Hindlimb muscle (tissue), 1 donor: ENCODE measurements around the gene ZFHX3. TPM values are rescaled to one million over a fixed set of nuclear protein-coding genes. Genes with fewer than 3 reads are reported as not detected.
A peak's percentile ranks its signal among the peaks of the same experiment; 100 is the strongest.
"Not testable (repeated sequence)": the region's sequence is repeated elsewhere in the genome, so short reads cannot be mapped to it uniquely, and the experiment has no call there.

Experiments used
- DNase-seq: peaks from one replicate; pipeline ENCODE4 v3.0.0-alpha.2; 2013
- polyA plus RNA-seq: library from polyadenylated mRNA; unstranded; fragments of 120-200 nt; gene quantifications from one replicate; pipeline ENCODE4 v1.2.1, GENCODE V29; 2013; ENCODE audit not compliant: insufficient read length

Gene ZFHX3
- polyA plus RNA-seq, 1 donor, result 8.8 TPM

GRCh38 chr16:73020409-73020884 is 27.5 kb downstream of the ZFHX3 start:
- DNase-seq, result no peak

- no peak for DNase-seq
Observed at GRCh38 chr16:73019457-73020362, 28.2 kb downstream of the ZFHX3 start.

GRCh38 chr16:73018821-73019456 is 29.0 kb downstream of the ZFHX3 start:
- DNase-seq, result no peak

DNA sequence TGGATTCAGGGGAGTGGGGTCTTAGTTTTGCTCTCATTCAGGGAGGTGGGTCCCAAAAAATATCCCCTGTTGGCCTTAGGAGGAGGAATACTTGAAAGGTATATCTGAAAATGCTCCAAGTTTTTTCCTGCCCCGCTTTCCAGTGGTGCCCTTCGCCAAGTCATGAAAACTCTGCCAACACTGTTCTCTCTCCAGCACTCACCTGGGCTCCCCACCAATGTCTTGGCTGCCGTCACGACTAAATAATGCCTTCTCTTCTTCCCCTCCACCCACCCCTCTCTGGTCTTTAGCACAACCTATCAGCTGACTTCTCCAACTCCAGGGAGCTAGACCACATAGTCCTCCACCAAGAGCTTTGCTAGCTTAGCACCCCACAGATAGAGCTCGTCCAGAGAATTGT is 30.6 kb downstream of the ZFHX3 start:
- DNase-seq, result no peak

- DNase-seq, result no peak
Observed at GRCh38 chr16:73016488-73016830, 31.5 kb downstream of the ZFHX3 start.

GRCh38 chr16:73015612-73016487 is 32.1 kb downstream of the ZFHX3 start:
- no peak for DNase-seq

- DNase-seq, result no peak
Observed at GRCh38 chr16:73014768-73015167, 33.2 kb downstream of the ZFHX3 start.

- no peak for DNase-seq
Observed at GRCh38 chr16:73013974-73014373, 34.0 kb downstream of the ZFHX3 start.

- no peak for DNase-seq
Observed at GRCh38 chr16:73012341-73012740, 35.6 kb downstream of the ZFHX3 start.

- DNase-seq, result no peak
Observed at GRCh38 chr16:73011926-73012325, 36.0 kb downstream of the ZFHX3 start.

DNA sequence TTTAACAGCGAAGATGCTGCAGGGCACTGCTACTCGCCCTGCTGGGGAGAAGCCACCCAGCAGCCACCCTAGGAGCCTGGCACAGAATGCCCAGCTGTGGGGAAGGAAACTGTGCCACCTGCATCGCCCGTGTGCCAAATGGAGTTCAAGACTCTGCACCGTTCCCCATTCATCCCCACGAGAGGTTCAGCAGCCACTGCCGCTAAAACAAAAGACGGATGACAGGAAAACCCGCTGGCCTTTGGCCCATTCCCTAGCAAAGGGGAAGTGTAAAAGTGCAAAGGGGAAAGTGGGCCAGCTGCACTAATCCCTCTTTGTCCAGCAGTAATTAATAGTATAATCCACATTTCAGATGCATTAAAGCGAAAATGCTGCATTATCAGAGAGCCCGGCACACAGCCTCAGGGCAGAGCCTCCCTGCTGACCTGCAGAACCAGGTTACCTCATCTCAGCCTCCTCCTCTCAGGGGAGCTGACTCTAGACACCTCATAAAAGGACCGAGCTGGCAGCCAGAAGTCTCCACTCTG is 37.7 kb downstream of the ZFHX3 start:
- no peak for DNase-seq

GRCh38 chr16:73009710-73010109 is 38.2 kb downstream of the ZFHX3 start:
- not testable (repeated sequence) for DNase-seq

DNA sequence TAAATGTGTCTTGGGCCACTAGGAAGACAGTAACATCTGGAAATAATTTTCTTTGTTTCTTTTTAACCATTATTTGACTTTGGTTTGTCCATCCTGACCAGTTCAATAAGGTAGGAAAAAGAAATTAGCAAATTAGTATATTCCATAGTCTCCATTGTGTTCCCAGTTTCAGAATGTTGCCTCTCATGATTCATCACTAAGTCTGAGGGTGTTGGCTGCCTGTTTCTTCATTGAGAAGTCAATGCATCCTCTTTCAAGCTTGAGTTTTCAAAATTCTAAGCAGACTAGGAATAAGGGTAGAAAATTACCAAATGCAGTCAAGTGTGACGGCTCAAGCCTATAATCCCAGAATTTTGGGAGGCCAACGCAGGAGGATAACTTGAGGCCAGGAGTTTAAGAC is 41.9 kb downstream of the ZFHX3 start:
- DNase-seq, result no peak

- no peak for DNase-seq
Observed at GRCh38 chr16:73002866-73003265, 45.1 kb downstream of the ZFHX3 start.

GRCh38 chr16:73000907-73001521 is 46.9 kb downstream of the ZFHX3 start:
- DNase-seq, result no peak

DNA sequence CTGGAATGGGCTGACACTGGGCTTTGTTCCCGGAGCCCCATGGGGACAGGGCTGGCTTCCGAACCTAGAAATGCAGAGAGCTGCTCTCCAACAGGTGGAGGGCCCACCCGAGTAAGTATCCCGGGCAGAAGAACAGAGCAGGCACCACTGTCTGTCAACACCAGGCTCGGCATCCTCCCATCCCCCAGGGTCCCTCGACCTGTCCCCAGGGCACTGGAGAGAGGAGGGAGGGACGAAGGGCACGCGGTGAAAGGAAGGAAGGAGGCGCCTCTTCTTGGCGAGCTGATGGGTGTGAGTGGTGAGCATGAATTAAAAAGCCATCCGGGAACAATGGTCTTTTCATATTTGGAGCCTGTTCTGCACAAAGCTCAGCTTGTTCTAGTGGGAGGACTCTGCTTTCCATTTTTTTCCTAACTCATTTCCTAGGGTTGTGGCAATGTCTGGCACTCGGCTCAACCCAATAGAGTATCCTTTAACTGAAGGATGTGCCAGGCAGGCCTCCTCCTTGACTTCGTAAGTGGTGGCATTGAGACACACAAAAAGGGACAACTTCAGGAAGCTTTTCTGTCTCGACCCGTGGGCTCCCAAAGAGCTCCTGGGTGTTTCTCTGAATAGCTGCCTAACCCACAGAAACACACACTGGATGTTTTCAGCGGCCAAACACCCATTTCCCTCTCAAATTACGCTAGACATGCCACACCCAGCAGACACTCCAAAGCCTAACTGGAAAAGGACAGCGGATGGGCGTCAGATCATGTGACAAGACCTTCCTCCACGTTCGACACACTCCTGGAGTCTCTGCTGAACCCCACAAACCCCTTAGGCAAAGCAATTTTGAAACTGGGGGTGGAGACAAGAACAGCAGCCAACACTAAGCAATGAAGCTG is 47.7 kb downstream of the ZFHX3 start:
- peak; percentile 49 for DNase-seq

DNA sequence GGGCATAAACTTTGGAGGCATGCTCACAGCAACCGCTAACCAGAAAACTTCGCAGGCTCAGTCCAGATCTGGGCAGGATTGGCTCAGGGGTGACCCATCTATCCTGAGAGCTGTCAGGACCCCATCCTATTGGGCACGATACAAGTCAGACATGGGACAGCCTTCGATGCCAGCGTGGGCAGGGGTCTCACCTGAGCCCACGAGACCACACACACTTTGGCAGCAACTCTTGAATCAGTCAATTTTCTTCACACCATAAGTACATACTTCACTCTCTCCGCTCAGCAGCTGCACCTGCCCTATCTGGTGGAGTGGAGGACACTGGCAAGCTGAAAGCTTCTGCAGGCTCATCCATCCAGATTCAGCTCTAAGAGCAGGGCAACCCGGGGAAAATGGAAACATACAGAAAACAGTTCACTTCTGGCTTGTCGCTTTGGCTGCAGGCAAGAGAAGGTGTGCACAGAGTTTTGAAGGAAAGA is 48.3 kb downstream of the ZFHX3 start:
- no peak for DNase-seq

DNA sequence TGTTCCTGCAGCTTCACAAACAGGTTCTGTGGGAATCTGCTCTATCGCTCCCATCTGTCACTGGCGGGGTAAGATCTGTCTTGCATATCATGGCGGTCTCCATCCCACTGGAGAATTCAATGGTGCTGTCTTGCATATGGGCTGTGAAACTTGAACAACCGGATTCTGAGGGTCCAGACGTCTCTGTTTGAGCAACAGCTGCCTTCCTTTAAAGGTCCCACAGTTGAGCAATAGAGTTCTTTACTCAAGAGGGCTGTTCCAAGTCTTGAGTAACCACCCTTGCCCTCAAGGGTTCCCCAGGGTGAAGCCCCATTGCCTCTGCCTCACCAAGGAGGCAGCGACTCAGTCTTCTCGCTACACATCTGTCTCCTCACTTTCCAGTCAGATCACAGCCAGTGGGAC is 50.8 kb downstream of the ZFHX3 start:
- DNase-seq, result no peak

DNA sequence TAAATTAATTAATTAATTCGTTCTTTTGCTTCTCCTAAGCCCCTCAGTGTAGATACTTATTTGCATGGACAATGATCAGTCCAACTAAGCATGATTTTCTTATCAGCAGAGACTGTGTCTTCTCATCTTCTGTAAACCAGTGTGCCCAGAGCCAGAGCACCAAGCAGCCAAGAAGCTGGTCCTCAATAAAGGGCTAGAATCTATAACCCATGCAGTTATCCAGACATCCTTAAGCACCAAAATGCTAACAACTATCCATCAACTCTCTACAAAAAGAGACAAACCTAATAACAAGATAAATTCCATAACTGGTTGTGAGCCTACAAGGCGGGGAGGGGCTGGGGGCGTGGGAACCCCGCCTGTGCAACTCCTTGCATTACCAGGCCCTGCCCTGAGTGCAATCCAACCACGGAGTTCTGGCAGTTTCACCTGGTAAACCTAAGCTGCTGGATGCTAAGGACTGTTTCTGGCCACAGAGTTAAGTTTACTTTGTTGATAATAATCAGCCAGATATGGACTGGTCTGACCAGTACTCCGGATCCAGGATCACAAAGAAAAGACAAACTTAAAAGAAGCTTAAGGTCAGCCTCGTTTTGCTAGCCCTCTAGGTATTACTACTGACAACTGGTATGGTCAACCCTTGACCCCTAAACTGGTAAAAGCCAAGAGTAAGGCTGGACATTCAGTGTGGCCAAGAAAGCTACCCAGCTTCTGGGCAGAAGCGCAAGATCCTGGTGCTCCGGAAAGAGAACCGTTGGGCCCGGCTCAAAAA is 51.5 kb downstream of the ZFHX3 start:
- DNase-seq, result no peak

DNA sequence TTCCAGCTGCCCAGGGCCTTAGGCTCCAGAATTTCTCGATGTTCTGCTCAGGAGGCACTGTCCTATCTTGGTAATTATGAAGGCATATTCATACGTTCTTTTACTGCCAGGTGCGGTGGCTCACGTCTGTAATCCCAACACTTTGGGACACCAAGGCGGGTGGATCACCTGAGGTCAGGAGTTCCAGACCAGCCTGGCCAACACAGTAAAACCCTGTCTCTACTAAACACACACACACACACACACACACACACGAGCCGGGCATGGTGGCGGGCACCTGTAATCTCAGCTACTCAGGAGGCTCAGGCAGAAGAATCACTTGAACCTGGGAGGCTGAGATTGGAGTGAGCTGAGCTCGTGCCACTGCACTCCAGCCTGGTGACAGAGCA is 52.1 kb downstream of the ZFHX3 start:
- DNase-seq, result not testable (repeated sequence)
